GM12891 (cell line): ENCODE results near the gene VN1R5.

Experiments used
- POLR2A ChIP-seq: IDR thresholded peaks from 2 replicates; pipeline ENCODE4 v1.6.1; 2011; ENCODE audit warnings: low read depth, low read length, control low read depth
- POLR2AphosphoS5 ChIP-seq: IDR thresholded peaks from 2 replicates; pipeline ENCODE4 v1.6.1; 2011; ENCODE audit warnings: low read depth, low read length, control low read depth
- SPI1 ChIP-seq: IDR thresholded peaks from 2 replicates; pipeline ENCODE4 v1.6.1; 2011; ENCODE audit warnings: low read depth, low read length, control low read depth
- TAF1 ChIP-seq: IDR thresholded peaks from 2 replicates; pipeline ENCODE4 v1.6.1; 2011; ENCODE audit warnings: low read depth, low read length, control low read depth

DNA sequence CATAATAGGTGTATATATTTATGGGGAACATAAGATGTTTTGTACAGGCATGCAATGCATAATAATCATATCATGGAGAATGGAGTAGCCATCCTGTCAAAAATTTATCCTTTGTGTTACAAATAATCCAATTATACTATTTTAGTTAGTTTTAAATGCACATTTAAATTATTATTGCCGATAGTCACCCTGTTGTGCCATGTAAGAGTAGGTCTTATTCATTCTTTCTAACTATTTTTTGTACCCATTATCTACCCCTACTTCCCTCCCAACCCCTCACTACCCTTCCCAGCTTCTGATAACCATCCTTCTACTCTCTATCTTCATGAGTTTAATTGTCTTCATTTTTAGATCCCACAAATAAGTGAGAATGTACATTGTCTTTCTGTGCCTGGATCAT is 8.3 kb upstream of the VN1R5 start:
- TF ChIP-seq POLR2A (no peak), POLR2AphosphoS5 (no peak), SPI1 (no peak), TAF1 (no peak)
